Measurements from ENCODE around the gene COQ10A.

- TF ChIP-seq, protein P1, sequence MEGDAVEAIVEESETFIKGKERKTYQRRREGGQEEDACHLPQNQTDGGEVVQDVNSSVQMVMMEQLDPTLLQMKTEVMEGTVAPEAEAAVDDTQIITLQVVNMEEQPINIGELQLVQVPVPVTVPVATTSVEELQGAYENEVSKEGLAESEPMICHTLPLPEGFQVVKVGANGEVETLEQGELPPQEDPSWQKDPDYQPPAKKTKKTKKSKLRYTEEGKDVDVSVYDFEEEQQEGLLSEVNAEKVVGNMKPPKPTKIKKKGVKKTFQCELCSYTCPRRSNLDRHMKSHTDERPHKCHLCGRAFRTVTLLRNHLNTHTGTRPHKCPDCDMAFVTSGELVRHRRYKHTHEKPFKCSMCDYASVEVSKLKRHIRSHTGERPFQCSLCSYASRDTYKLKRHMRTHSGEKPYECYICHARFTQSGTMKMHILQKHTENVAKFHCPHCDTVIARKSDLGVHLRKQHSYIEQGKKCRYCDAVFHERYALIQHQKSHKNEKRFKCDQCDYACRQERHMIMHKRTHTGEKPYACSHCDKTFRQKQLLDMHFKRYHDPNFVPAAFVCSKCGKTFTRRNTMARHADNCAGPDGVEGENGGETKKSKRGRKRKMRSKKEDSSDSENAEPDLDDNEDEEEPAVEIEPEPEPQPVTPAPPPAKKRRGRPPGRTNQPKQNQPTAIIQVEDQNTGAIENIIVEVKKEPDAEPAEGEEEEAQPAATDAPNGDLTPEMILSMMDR (IDR thresholded peaks at IDR 0.05): no peak
- TF ChIP-seq POLR2A (IDR thresholded peaks at IDR 0.05) (no peak), POLR2AphosphoS5 (IDR thresholded peaks at IDR 0.05) (no peak), EP300 (IDR thresholded peaks at IDR 0.05; ENCODE audit: low read depth) (no peak)
Observed at GRCh38 chr12:56219840-56220239, 46.9 kb upstream of the COQ10A start.
